T follicular helper cell (primary cell): ENCODE data around the gene CES4A.
"Not testable (repeated sequence)": the region's sequence is repeated elsewhere in the genome, so short reads cannot be mapped to it uniquely, and the experiment has no call there.

ENCODE experiments used
- DNase-seq: peaks from one replicate; pipeline ENCODE4 v3.0.0-alpha.2; 2020; ENCODE audit warnings: low read depth

Gene CES4A

DNA sequence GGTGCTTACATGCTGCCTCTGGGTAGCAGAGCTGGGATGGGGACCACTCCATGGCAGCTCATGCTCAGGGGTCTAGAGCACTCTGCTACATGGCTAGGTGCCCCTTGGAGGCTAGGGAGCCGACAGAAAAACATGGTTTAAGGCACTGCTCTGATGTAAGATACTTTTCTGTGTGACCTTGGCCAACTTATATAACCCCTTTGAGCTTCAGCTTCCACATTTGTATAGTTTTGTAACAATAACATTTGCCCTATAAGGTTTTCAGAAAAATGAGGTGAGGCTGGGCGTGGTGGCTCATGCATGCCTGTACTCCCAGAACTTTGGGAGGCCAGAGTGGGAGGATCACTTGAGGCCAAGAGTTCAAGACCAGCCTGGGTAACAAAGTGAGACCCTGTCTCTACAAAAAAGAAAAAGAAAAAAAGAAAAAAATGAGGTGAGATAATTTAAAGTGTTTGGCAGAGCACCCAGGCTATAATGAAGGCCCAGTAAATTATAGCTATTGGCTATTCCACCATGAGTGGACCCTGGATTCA lies 3.2 kb downstream of the CES4A start:
- DNase-seq: no peak

- DNase-seq: not testable (repeated sequence)
Observed at GRCh38 chr16:66993558-66993957, 5.2 kb downstream of the CES4A start.

- DNase-seq: no peak
Observed at GRCh38 chr16:66996324-66996982, 8.1 kb downstream of the CES4A start.

GRCh38 chr16:66996983-66997358 lies 8.6 kb downstream of the CES4A start:
- no peak for DNase-seq

DNA sequence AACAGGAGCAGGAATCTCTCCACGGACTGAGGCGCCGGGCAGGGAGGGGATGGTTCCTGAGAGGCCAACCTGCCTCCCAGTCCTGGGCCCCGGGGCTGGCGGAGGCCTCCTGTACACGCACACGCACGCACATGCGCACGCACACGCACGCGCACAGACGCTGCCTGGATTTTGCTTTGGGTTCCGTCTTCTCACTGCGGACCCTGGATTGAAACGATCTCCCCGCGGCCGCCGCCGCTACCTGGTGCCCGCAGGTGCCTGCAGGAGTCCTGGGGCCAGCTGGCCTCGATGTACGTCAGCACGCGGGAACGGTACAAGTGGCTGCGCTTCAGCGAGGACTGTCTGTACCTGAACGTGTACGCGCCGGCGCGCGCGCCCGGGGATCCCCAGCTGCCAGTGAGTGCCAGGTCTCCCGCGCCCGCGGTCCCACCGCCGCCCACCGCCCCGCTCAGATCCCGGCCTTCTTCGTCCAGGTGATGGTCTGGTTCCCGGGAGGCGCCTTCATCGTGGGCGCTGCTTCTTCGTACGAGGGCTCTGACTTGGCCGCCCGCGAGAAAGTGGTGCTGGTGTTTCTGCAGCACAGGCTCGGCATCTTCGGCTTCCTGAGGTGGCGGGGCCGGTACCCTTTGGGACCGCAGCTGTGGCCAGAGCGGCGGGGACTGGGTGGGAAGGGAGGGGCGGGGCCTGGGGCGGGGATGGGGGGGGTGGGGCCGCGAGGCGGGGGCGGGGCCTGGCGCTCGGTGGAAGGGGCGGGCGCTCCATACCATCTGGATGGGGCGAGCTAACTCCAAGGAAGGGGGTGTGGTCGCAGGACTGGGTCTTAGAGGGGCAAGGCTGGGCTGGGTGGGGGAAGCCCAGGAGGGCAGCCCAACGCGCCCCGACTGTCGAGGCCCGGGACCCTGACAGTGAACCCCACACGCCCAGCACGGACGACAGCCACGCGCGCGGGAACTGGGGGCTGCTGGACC lies 12.3 kb downstream of the CES4A start:
- peak; percentile 38 for DNase-seq

DNA sequence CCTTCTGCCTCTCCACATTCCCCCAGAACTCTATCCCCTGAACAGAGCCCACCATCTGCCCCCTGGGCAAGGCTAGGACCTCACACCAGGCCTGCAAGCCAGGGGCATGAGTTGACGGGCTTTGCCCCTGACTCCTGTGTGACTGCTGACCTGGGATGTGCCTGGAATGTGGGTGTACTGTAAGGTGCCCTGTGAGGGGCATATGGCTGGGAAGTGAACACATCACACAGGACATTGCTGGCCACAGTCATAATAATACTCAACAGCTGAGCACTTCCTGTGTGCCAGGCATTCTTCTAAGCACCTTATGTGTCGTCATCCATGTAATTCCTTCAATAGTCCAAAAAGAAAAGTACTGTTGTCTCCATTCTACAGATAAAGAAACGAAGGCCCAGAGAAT lies 13.3 kb downstream of the CES4A start:
- DNase-seq: no peak

DNA sequence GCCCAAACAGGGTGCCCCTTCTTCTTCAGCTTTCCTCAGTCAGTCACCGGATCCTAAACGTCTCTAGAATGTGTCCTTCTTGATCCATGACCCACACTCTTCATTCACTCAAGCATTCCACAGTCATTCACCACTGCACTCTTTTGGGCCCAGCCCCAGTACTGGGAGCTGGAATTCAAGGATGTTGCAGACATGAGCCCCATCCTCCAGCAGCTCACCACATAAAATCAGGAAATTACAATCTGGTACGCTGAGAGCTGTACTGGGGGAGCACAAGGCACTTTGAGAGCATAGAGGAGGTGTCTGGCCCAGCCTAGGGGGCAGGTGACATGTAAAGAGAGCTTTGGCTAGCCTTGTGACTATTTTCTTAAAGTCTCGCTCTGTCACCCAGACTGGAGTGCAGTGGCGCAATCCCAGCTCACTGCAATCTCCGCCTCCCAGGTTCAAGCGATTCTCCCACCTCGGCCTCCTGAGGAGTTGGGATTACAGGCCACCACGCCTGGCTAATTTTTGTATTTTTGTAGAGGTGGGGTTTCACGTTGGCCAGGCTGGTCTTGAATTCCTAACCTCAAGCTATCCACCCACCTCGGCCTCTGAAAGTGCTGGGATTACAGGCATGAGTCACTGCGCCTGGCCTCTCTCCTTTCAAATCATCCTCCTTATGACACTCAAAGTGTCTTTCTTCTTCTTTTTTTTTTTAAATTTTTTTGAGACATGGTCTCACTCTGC lies 18.7 kb downstream of the CES4A start:
- DNase-seq: no peak

GRCh38 chr16:67009158-67009557 lies 20.8 kb downstream of the CES4A start:
- DNase-seq: no peak

GRCh38 chr16:67011274-67011673 lies 22.9 kb downstream of the CES4A start:
- DNase-seq: no peak

DNA sequence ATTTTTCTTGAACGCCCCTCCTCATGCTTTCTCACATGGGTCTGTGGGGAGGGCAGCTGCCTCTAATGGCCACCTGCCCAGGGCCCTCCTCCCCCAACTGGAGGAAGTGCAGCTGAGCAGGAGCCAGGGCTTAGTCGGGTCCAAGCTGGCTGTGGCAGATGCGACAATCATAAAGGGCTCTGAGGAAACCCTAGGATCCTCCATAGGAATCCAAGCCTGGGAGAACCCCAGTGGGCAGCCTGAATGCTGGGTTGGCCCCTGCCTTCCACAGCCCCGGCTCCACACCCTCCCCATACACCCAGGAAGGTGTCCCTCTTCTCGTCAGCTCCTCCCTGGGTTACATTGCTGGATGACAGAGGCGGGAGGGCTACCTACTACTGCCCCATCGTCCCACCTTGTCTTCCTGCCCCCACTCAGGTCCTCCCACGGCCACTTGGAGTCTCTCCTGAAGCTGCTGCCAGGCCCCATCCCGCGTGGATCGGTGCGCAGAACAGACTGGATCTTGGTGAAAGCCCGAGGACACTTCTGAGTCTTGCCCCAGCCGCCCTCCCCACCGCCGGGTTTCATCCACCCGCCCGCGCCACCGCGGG lies 24.9 kb downstream of the CES4A start:
- DNase-seq: no peak

- DNase-seq: peak; percentile 67
Observed at GRCh38 chr16:67013823-67014633, 25.6 kb downstream of the CES4A start.

DNA sequence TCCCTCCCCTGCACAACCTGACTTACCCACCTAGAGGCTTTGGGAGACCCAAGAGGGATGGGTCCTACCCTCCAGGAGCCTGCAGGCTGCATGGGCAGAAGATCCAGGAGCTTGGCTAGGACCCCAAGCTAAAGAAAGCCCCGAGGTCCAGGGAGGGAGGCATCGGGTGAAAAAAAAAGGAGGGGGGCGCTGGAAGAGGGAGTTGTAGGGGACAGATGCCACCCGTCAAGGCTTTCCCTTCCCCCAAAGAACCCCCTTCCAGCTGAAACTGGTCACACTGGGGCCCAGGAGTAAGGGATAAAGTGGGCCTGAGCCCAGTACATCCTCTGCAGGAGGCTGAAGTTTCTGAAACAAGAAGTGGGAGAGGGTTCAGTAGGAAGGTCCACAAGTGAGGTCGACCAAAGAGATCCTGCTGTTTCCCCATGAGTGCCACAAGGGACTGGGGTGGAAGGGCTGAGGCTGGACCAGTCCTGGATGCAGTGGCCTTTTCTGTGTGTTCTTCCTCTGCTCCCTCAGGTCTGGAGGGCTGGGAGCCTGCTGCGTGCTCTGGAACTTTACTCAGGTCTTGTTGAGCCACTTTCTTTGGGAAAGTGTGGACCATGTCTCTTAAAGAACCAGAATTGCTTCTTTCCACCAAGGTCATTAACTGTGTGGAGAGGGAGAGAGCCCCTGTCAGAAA lies 26.4 kb downstream of the CES4A start:
- DNase-seq: no peak

DNA sequence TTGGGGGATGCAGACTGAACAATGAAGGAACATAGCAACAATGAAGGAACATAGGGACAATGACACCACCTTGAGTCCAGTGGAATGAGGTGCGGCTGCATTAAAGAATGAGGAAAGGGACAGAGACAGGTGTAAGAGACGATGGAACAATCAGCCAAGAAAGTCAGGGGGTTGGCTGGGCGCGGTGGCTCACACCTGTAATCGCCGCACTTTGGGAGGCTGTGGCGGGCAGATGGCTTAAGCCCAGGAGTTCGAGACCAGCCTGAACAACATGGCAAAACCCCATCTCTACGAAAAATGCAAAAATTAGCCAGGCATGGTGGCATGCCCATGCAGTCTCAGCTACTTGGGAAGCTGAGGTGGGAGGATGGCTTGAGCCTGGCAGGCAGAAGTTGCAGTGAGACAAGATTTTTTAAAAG lies 26.9 kb downstream of the CES4A start:
- DNase-seq: no peak

DNA sequence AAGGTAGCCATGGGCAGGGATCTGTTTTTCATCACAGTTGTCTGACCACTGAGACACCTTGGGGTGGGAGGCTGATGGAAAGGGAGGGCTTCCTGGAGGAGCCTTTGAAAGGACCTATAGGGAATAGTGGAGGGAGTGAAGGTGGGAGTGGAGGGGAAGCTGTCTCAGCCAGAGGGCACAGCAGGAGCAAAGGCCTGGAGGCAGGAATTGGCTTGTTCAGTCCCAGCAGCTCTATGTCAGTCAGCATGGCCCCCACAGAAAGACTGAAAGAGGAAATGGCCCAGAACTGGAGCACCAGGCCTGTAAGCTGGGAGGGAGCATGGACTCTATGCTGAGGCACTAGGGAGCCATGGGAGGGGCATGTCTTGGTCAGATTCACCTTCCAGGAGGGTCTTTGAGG lies 27.8 kb downstream of the CES4A start:
- DNase-seq: no peak

- DNase-seq: no peak
Observed at GRCh38 chr16:67016681-67017420, 28.5 kb downstream of the CES4A start.

DNA sequence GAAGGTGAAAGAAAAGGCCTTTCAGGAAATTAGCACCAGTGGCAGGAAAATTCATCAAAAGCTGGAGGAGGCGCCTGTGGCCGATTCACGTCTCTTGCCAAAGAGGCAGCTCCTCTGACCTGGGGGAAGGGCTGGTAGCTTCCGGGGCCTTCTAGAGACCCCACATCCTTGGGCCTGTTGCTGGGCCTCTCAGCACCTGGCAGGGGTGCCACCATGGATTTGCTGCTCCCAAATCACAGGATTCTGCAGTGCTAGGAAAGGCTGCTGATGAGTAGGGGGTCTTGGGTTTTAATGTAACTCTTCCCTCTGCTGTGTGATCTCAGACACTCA lies 29.0 kb downstream of the CES4A start:
- no peak for DNase-seq

DNA sequence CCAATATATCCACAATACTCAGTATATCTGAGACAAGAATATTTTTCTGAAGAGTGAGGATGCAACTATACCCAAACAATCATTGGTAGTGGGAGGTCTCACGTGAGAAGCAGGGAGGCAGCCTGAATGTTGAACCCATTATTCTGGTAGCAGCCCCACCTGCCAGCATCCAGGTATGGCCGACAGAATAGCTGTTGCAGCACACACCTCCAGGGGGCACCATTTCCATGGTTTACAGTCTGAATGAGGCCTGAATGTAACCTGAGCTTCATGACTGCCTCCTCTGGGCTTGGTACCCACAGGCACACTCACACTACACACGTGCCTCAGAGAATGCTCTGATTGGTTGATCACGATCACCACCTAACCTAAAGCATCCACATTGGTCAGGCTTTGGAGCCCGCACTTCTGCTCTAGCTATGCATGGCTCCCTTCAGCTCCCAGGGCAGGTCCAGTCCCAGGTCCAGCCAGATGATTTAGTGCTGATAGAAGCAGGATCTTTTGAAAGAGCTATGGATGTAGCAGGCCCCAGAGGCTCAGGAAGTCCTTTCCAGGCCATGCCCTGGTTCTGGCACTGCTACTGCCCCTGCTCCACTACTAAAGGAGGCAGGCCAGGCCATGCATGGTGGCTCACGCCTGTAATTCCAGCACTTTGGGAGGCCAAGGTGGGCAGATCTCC lies 29.6 kb downstream of the CES4A start:
- peak; percentile 77 for DNase-seq

DNA sequence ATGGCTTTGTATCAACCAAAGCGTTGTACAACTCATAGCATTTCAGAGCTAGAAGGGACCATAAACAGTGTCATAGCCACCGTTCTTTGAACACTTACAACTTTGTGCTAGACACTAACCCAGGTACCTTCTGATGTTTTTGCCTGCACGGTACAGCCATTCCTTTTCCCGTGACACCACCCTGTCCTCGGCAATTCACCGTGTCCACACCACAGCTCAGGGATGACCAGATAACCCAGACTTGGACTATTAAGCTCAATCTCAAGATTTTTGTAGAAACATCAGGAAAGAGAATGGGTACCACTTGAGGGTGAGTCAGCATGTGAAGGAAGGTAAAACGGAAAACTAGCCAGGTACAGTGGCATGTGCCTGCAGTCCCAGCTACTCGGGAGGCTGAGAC lies 30.8 kb downstream of the CES4A start:
- no peak for DNase-seq

DNA sequence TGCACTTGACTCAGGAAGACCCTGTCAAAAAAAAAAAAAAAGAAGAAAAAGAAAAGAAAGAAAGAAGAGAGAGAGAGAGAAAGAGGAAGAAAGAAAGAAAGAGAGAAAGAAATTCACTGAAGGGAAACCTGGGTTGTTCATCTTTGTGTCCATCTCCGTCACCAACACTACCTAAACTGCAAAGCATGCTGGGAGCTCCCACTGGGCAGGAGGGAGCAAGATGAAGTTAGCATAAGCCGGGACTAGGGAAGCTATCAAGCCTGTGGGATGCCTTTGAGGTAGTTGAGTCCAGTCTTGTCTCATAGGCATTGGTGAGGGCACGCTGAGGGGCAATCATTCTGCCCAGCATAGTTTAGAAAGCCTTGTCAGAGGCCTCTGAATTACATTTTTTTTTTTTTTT lies 32.9 kb downstream of the CES4A start:
- DNase-seq: no peak
